Keratinocyte (primary cell): Measurements from ENCODE around the gene MDFI. TPM values are rescaled to one million over a fixed set of nuclear protein-coding genes. Genes with fewer than 3 reads are reported as not detected.

ENCODE experiments used
- DNase-seq: peaks from one replicate; pipeline ENCODE4 v3.0.0-alpha.2; 2011; ENCODE audit warnings: low read depth, missing footprints, low spot score
- FAIRE-seq: peaks from 2 replicates; lab custom pipeline; 2011; peaks lifted over from hg19 to GRCh38; lab: Jason Lieb, UNC
- H2AFZ ChIP-seq: 2 replicates; pipeline ENCODE4 v1.6.0; 2012; ENCODE audit warnings: low read length, control low read depth, inconsistent platforms; ENCODE audit not compliant: control insufficient read depth
- H3K27ac ChIP-seq: 2 replicates; pipeline ENCODE4 v1.5.1; 2011; ENCODE audit warnings: low read length; ENCODE audit not compliant: control insufficient read depth, insufficient read depth
- H3K27me3 ChIP-seq: 3 replicates; pipeline ENCODE4 v1.6.0; 2011; ENCODE audit warnings: low read length; ENCODE audit not compliant: control insufficient read depth, insufficient read depth; ENCODE audit errors: extremely low read depth
- H3K36me3 ChIP-seq, 2 experiments: 2 replicates in 1 of 2; 3 replicates in 1 of 2; pipeline ENCODE4 v1.5.1; 2011; ENCODE audit warnings: low read length in 2 of 2, mild to moderate bottlenecking in 1 of 2; ENCODE audit not compliant: control insufficient read depth in 2 of 2, insufficient read depth in 2 of 2; ENCODE audit errors: extremely low read depth in 1 of 2
- H3K4me1 ChIP-seq: 3 replicates; pipeline ENCODE4 v1.5.1; 2011; ENCODE audit warnings: low read length; ENCODE audit not compliant: control insufficient read depth, insufficient read depth; ENCODE audit errors: extremely low read depth
- H3K4me2 ChIP-seq: 3 replicates; pipeline ENCODE4 v1.6.0; 2011; ENCODE audit warnings: low read depth, low read length; ENCODE audit not compliant: control insufficient read depth, insufficient read depth; ENCODE audit errors: extremely low read depth
- H3K4me3 ChIP-seq, 3 experiments: fragments of 200-600 bp in 1 of 3; sonication (generic) in 1 of 3; 2 replicates in 2 of 3; 3 replicates in 1 of 3; pipeline ENCODE4 v1.5.1; 2011 to 2016; ENCODE audit warnings: low read length in 3 of 3, mild to moderate bottlenecking in 3 of 3, control low read depth in 2 of 3, inconsistent platforms in 1 of 3, low read depth in 1 of 3, mixed read lengths in 1 of 3, mixed run types in 1 of 3, moderate library complexity in 1 of 3; ENCODE audit not compliant: control insufficient read depth in 2 of 3, insufficient read depth in 2 of 3; ENCODE audit errors: extremely low read depth in 1 of 3
- H3K79me2 ChIP-seq: 2 replicates; pipeline ENCODE4 v1.6.0; 2012; ENCODE audit warnings: low read length; ENCODE audit not compliant: control insufficient read depth, insufficient read depth
- H3K9ac ChIP-seq: 3 replicates; pipeline ENCODE4 v1.6.0; 2011; ENCODE audit warnings: low read length; ENCODE audit not compliant: control insufficient read depth, insufficient read depth; ENCODE audit errors: extremely low read depth
- H3K9me1 ChIP-seq: 3 replicates; pipeline ENCODE4 v1.6.0; 2011; ENCODE audit warnings: low read length; ENCODE audit not compliant: control insufficient read depth, insufficient read depth; ENCODE audit errors: extremely low read depth
- H3K9me3 ChIP-seq: 2 replicates; pipeline ENCODE4 v1.5.1; 2012; ENCODE audit warnings: low read depth, low read length; ENCODE audit not compliant: control insufficient read depth
- H4K20me1 ChIP-seq: 3 replicates; pipeline ENCODE4 v1.6.0; 2011; ENCODE audit warnings: low read length; ENCODE audit not compliant: control insufficient read depth, insufficient read depth; ENCODE audit errors: extremely low read depth
- CTCF ChIP-seq, 3 experiments: IDR thresholded peaks in 1 of 3; conservative IDR thresholded peaks in 1 of 3; optimal IDR thresholded peaks in 1 of 3; 2 replicates in 2 of 3; 3 replicates in 1 of 3; pipeline versions ENCODE3 to v1.5.1; 2011; ENCODE audit warnings: low read length in 3 of 3, mild to moderate bottlenecking in 3 of 3, moderate library complexity in 2 of 3, control low read depth in 1 of 3, inconsistent platforms in 1 of 3; ENCODE audit not compliant: insufficient read depth in 2 of 3; ENCODE audit errors: extremely low read depth in 1 of 3
- EZH2 ChIP-seq: IDR thresholded peaks from one replicate; pipeline ENCODE4 v1.6.1; 2012; ENCODE audit warnings: inconsistent platforms, mild to moderate bottlenecking, low read length, moderate library complexity
- dilution Hi-C: fragments of 300-500 bp; cut with MboI; formaldehyde crosslinking; loops from one replicate; pipeline ENCODE4 v1.7.0; 2020; ENCODE audit warnings: low sequenced_read_pairs; ENCODE audit not compliant: extremely low pct_ligation_motif_present
- polyA plus RNA-seq, 5 experiments: library from polyadenylated mRNA; depleted of rRNA in 3 of 5; stranded (reverse) in 3 of 5; stranded (forward) in 1 of 5; unstranded in 1 of 5; fragments of >200 nt; gene quantifications; 1 replicate in 1 of 5; 2 replicates in 3 of 5; 3 replicates in 1 of 5; pipeline versions ENCODE4 v1.2.1 to v1.2.3, GENCODE V29; 2011 to 2012; ENCODE audit warnings: missing spikeins in 2 of 5, low read depth in 1 of 5, low replicate concordance in 1 of 5

Gene MDFI
- polyA plus RNA-seq, 1 donor (not counting 4 experiments of a cell fraction or from before 2014, with no cell fraction given): 60.1 TPM

- Histone ChIP-seq H2AFZ (no peak overlapping the region), H3K27ac (no peak overlapping the region), H3K9ac (no peak overlapping the region), H3K27me3 (no peaks in the 10 kb centered on the region), H3K4me2 (no peak overlapping the region), H4K20me1 (no peaks in the 10 kb centered on the region), H3K79me2 (no peaks in the 10 kb centered on the region), H3K4me1 (peaks cover 2% of the 10 kb centered on the region), H3K9me1 (no peaks in the 10 kb centered on the region), H3K4me3 (no peak overlapping the region), H3K36me3 (no peaks in the 10 kb centered on the region), H3K9me3 (no peaks in the 10 kb centered on the region)
- no peak for DNase-seq
- dilution Hi-C loops: no loop called here
- TF ChIP-seq EZH2 (no peak), CTCF (optimal IDR thresholded peaks at IDR 0.05 in 1 of 3, IDR thresholded peaks at IDR 0.05 in 1 of 3, conservative IDR thresholded peaks at IDR 0.05 in 1 of 3; ENCODE audit: extremely low read depth in 1 of 3, insufficient read depth in 2 of 3, low read length in 3 of 3) (no peak)
- FAIRE-seq: no peak
Observed at GRCh38 chr6:41679696-41680095, 41.4 kb downstream of the MDFI start.

- H3K4me1 ChIP-seq: peaks cover 2% of the 10 kb centered on the region
- H3K9ac ChIP-seq: no peak overlapping the region
- H3K9me1 ChIP-seq: no peaks in the 10 kb centered on the region
- dilution Hi-C loops: no loop called here
- H3K4me2 ChIP-seq: no peak overlapping the region
- TF ChIP-seq EZH2 (no peak), CTCF (optimal IDR thresholded peaks at IDR 0.05 in 1 of 3, IDR thresholded peaks at IDR 0.05 in 1 of 3, conservative IDR thresholded peaks at IDR 0.05 in 1 of 3; ENCODE audit: extremely low read depth in 1 of 3, insufficient read depth in 2 of 3, low read length in 3 of 3) (no peak)
- H3K27me3 ChIP-seq: no peaks in the 10 kb centered on the region
- no peaks in the 10 kb centered on the region for H3K79me2 ChIP-seq
- DNase-seq (no peak), FAIRE-seq (no peak)
- H3K9me3 ChIP-seq: no peaks in the 10 kb centered on the region
- no peak overlapping the region for H3K27ac ChIP-seq
- no peak overlapping the region for H3K4me3 ChIP-seq
- H3K36me3 ChIP-seq: no peaks in the 10 kb centered on the region
- no peak overlapping the region for H2AFZ ChIP-seq
- H4K20me1 ChIP-seq: no peaks in the 10 kb centered on the region
Observed at GRCh38 chr6:41680182-41680965, 42.1 kb downstream of the MDFI start.
